ENCODE data around the gene SNRPD2. TPM values are rescaled to one million over a fixed set of nuclear protein-coding genes. Genes with fewer than 3 reads are reported as not detected.
"Not testable (repeated sequence)": the region's sequence is repeated elsewhere in the genome, so short reads cannot be mapped to it uniquely, and the experiment has no call there.

The SNRPD2 gene
- total RNA-seq, 3 donors from 2014 or later (not counting 1 experiment from before 2014, with no cell fraction given) = 212 to 252 (median 241) TPM

GRCh38 chr19:45730368-45731288 is 38.9 kb upstream of the SNRPD2 start, which contains the start of gene FBXO46:
FBXO46 (minus strand) TSS chr19:45730896; CDS start chr19:45713495, 17,401 bp downstream.
- H3K4me1 ChIP-seq (ENCODE audit: control insufficient read depth, insufficient read depth, low read length) = peaks cover 20% of the 10 kb centered on the region
- no peaks in the 10 kb centered on the region for H3K36me3 ChIP-seq (ENCODE audit: control insufficient read depth, insufficient read depth, low read length)
- 1% methylated on average over 48 of the region's 48 CpGs for WGBS (ENCODE audit: insufficient coverage)
- H3K4me1 Mint-ChIP-seq = peaks cover 25 to 34% of the 10 kb centered on the region in 2 donors
- peak within 1 kb of the TSS; percentile 95 for H3K4me3 Mint-ChIP-seq
- H3K27me3 ChIP-seq (ENCODE audit: control insufficient read depth, insufficient read depth, low read length) = no peaks in the 10 kb centered on the region
- peak; percentile 99 to 100 (median 99) for ATAC-seq
- no peaks in the 10 kb centered on the region for H3K9me3 Mint-ChIP-seq
- peak within 1 kb of the TSS; percentile 84 for H3K4me3 ChIP-seq (ENCODE audit: low read length)
- H3K9me3 ChIP-seq (ENCODE audit: control insufficient read depth, insufficient read depth, low read length) = no peaks in the 10 kb centered on the region
- peak within 1 kb of the TSS; percentile 90 to 97 for H3K27ac Mint-ChIP-seq
- no peaks in the 10 kb centered on the region for H3K36me3 Mint-ChIP-seq
- H3K27ac ChIP-seq (ENCODE audit: low read length) = peak within 1 kb of the TSS; percentile 79
- intact Hi-C loops (cut with micrococcal nuclease) = loop anchor here (1.0 to 2.0 kb wide), 2 partner anchors 13 to 38 kb away; partner anchors contain the start of gene QPCTL
- TF ChIP-seq CTCF (IDR thresholded peaks at IDR 0.05) = no peak
- peak; percentile 81 to 97 for DNase-seq
- H3K27me3 Mint-ChIP-seq (ENCODE audit: low read depth in 2 of 2) = no peaks in the 10 kb centered on the region

GRCh38 chr19:45729800-45730290 is 38.1 kb upstream of the SNRPD2 start:
- Histone ChIP-seq H3K36me3 (ENCODE audit: control insufficient read depth, insufficient read depth, low read length) (no peaks in the 10 kb centered on the region), H3K27me3 (ENCODE audit: control insufficient read depth, insufficient read depth, low read length) (no peaks in the 10 kb centered on the region), H3K27ac (ENCODE audit: low read length) (peak overlapping the region; percentile 79), H3K4me3 (ENCODE audit: low read length) (peak overlapping the region; percentile 84), H3K4me1 (ENCODE audit: control insufficient read depth, insufficient read depth, low read length) (peaks cover 20% of the 10 kb centered on the region), H3K9me3 (ENCODE audit: control insufficient read depth, insufficient read depth, low read length) (no peaks in the 10 kb centered on the region)
- no peak for TF ChIP-seq CTCF (IDR thresholded peaks at IDR 0.05)
- intact Hi-C loops (cut with micrococcal nuclease) = loop anchor here (1.0 to 2.0 kb wide), 2 partner anchors 13 to 37 kb away; partner anchors contain the start of gene QPCTL
- Mint-ChIP-seq H3K4me1 (peaks cover 25 to 34% of the 10 kb centered on the region in 2 donors), H3K4me3 (peak overlapping the region; percentile 95), H3K9me3 (no peaks in the 10 kb centered on the region), H3K36me3 (no peaks in the 10 kb centered on the region), H3K27ac (peak overlapping the region; percentile 90 to 97), H3K27me3 (ENCODE audit: low read depth in 2 of 2) (no peaks in the 10 kb centered on the region)
- ATAC-seq (no peak), DNase-seq (peak in 1 of 2 donors; percentile 23)
- WGBS (ENCODE audit: insufficient coverage) = 25% methylated on average over 10 of the region's 10 CpGs

GRCh38 chr19:45728683-45729082 is 36.9 kb upstream of the SNRPD2 start:
- H3K36me3 Mint-ChIP-seq; H3K27ac ChIP-seq (ENCODE audit: low read length); ATAC-seq; H3K9me3 Mint-ChIP-seq; H3K4me3 Mint-ChIP-seq; H3K36me3 ChIP-seq (ENCODE audit: control insufficient read depth, insufficient read depth, low read length); DNase-seq; H3K4me3 ChIP-seq (ENCODE audit: low read length); H3K27me3 ChIP-seq (ENCODE audit: control insufficient read depth, insufficient read depth, low read length); intact Hi-C loops (cut with micrococcal nuclease); H3K27me3 Mint-ChIP-seq (ENCODE audit: low read depth in 2 of 2); H3K9me3 ChIP-seq (ENCODE audit: control insufficient read depth, insufficient read depth, low read length): not testable (repeated sequence)
- peaks cover 20% of the 10 kb centered on the region for H3K4me1 ChIP-seq (ENCODE audit: control insufficient read depth, insufficient read depth, low read length)
- Mint-ChIP-seq H3K27ac (peak overlapping the region in 1 of 2 donors; percentile 74), H3K4me1 (peaks cover 25 to 40% of the 10 kb centered on the region in 2 donors)
- 97% methylated on average over 18 of the region's 18 CpGs for WGBS (ENCODE audit: insufficient coverage)

- H3K36me3 ChIP-seq (ENCODE audit: control insufficient read depth, insufficient read depth, low read length); H3K4me3 Mint-ChIP-seq; H3K27me3 Mint-ChIP-seq (ENCODE audit: low read depth in 2 of 2); H3K9me3 ChIP-seq (ENCODE audit: control insufficient read depth, insufficient read depth, low read length); DNase-seq; H3K27ac Mint-ChIP-seq; H3K4me3 ChIP-seq (ENCODE audit: low read length); H3K36me3 Mint-ChIP-seq; H3K9me3 Mint-ChIP-seq; H3K27me3 ChIP-seq (ENCODE audit: control insufficient read depth, insufficient read depth, low read length); intact Hi-C loops (cut with micrococcal nuclease); H3K27ac ChIP-seq (ENCODE audit: low read length); ATAC-seq: not testable (repeated sequence)
- peaks cover 18% of the 10 kb centered on the region for H3K4me1 ChIP-seq (ENCODE audit: control insufficient read depth, insufficient read depth, low read length)
- peaks cover 25 to 37% of the 10 kb centered on the region in 2 donors for H3K4me1 Mint-ChIP-seq
- 98% methylated on average over 11 of the region's 11 CpGs for WGBS (ENCODE audit: insufficient coverage)
Observed at GRCh38 chr19:45720065-45720464, 28.3 kb upstream of the SNRPD2 start.
